Suppressor macrophage (primary cell): Measurements from ENCODE around the gene ZNF662.

Experiments used
- DNase-seq, 4 experiments: peaks; one replicate each; pipeline ENCODE4 v3.0.0-alpha.2; 2020 to 2022

The ZNF662 gene

GRCh38 chr3:42937334-42937733 lies 31.4 kb downstream of the ZNF662 start:
- DNase-seq: no peak

GRCh38 chr3:42942693-42943092 lies 36.8 kb downstream of the ZNF662 start:
- DNase-seq: no peak

GRCh38 chr3:42946050-42946449 lies 40.1 kb downstream of the ZNF662 start:
- no peak for DNase-seq

GRCh38 chr3:42957573-42957972 lies 51.6 kb downstream of the ZNF662 start:
- no peak for DNase-seq

- no peak for DNase-seq
Measured at GRCh38 chr3:42960282-42960681, 54.3 kb downstream of the ZNF662 start.

- DNase-seq: no peak
Measured at GRCh38 chr3:42960786-42961185, 54.8 kb downstream of the ZNF662 start.

DNA sequence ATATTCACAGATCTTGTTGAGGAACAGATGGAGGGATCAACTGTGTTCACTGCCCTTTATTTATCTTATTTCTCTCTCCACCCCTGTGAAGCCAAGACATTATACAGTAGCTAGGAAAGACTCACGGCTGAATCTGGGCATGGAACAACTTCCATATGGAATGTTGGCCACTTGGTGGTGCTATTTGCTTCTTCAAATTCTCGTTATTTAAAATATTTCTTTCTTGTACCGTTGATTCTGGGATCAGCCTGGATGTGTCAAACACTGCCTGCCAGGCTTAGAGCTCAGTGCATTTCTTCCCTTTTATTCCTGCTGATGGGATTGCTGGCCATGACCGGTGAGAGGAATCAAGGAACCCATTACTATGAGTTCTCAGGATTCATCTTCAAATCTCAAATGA lies 55.7 kb downstream of the ZNF662 start:
- DNase-seq: peak; percentile 42 to 73 (median 60)

DNA sequence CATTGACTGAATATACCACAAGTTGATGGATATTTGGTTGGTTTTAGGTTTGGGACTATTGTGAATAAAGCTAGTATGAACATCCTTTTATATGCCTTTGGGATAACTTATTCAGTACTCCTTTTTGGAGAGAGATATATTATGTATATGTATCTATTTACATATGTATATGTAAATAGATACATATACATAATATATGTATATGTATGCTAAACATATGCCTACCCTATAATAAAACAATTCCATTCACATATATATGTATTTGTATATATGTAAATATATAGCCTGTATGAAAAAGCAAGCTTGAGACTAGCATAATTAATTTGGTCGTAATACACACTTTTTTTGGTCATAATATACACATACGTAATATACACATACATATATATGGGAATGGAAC lies 57.3 kb downstream of the ZNF662 start:
- no peak for DNase-seq

DNA sequence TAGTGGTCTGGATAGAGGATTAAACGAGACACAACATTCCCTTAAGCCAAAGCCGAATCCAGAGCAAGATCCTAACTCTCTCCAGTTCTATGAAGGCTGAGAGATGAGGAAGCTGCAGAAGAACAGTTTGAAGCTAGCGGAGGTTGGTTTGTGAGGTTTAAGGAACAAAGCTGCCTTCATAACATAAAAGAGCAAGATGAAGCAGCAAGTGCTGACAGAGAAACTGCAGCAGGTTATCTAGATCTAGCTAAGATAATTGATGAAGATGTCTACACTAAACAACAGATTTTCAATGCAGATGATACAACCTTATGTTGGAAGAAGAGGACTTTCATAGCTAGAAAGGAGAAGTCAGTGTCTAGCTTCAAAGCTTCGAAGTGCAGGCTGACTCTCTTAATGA lies 58.3 kb downstream of the ZNF662 start:
- DNase-seq: peak in 1 of 4 experiments; percentile 10
